ENCODE data around the gene BCL7A.
"Not testable (repeated sequence)": the region's sequence is repeated elsewhere in the genome, so short reads cannot be mapped to it uniquely, and the experiment has no call there.

BCL7A gene

GRCh38 chr12:122056406-122056805 is 34.7 kb downstream of the BCL7A start:
- DNase-seq (ENCODE audit: low read depth in 2 of 2): not testable (repeated sequence)

- no peak for DNase-seq (ENCODE audit: low read depth in 2 of 2)
Measured at GRCh38 chr12:122057007-122057735, 35.5 kb downstream of the BCL7A start.

- no peak for DNase-seq (ENCODE audit: low read depth in 2 of 2)
Measured at GRCh38 chr12:122057769-122058168, 36.1 kb downstream of the BCL7A start.

GRCh38 chr12:122058549-122059149 is 37.0 kb downstream of the BCL7A start:
- DNase-seq (ENCODE audit: low read depth in 2 of 2): no peak

GRCh38 chr12:122059203-122059960 is 37.7 kb downstream of the BCL7A start:
- DNase-seq (ENCODE audit: low read depth in 2 of 2): no peak

- DNase-seq (ENCODE audit: low read depth in 2 of 2): no peak
Measured at GRCh38 chr12:122060081-122060501, 38.4 kb downstream of the BCL7A start.

- no peak for DNase-seq (ENCODE audit: low read depth in 2 of 2)
Measured at GRCh38 chr12:122061253-122061652, 39.6 kb downstream of the BCL7A start.

GRCh38 chr12:122062832-122063693 is 41.4 kb downstream of the BCL7A start:
- no peak for DNase-seq (ENCODE audit: low read depth in 2 of 2)

GRCh38 chr12:122063694-122064024 is 42.0 kb downstream of the BCL7A start:
- DNase-seq (ENCODE audit: low read depth in 2 of 2): no peak

GRCh38 chr12:122064025-122064777 is 42.5 kb downstream of the BCL7A start:
- no peak for DNase-seq (ENCODE audit: low read depth in 2 of 2)

- no peak for DNase-seq (ENCODE audit: low read depth in 2 of 2)
Measured at GRCh38 chr12:122064780-122065588, 43.3 kb downstream of the BCL7A start.

GRCh38 chr12:122067548-122067947 is 45.9 kb downstream of the BCL7A start:
- DNase-seq (ENCODE audit: low read depth in 2 of 2): no peak

GRCh38 chr12:122067966-122068365 is 46.3 kb downstream of the BCL7A start:
- DNase-seq (ENCODE audit: low read depth in 2 of 2): no peak

GRCh38 chr12:122072031-122072970 is 50.6 kb downstream of the BCL7A start:
- DNase-seq (ENCODE audit: low read depth in 2 of 2): no peak

- no peak for DNase-seq (ENCODE audit: low read depth in 2 of 2)
Measured at GRCh38 chr12:122073815-122074214, 52.1 kb downstream of the BCL7A start.

GRCh38 chr12:122076743-122077495 is 55.2 kb downstream of the BCL7A start:
- DNase-seq (ENCODE audit: low read depth in 2 of 2): no peak

GRCh38 chr12:122078141-122079032 is 56.7 kb downstream of the BCL7A start, which contains the start of gene MLXIP:
MLXIP (plus strand) TSS chr12:122078756; CDS start chr12:122078854, 98 bp downstream.
- peak; percentile 75 to 76 for DNase-seq (ENCODE audit: low read depth in 2 of 2)
